HCT116 (cell line): ENCODE results near the gene CCL15. TPM values are rescaled to one million over a fixed set of nuclear protein-coding genes. Genes with fewer than 3 reads are reported as not detected.

Source experiments
- ATAC-seq: fragments of 200-7000 bp; cut with Tn5 transposase; 2 replicates; pipeline ENCODE4 v1.9.1; 2020; ENCODE audit warnings: mild to moderate bottlenecking, moderate library complexity
- BruUV-seq: library from RNA; stranded (reverse); fragments of 400-500 nt; replicated peaks from 2 replicates; lab custom pipeline; 2021; lab: Mats Ljungman, UMichigan
- CTCF ChIA-PET: fragments of 300-600 bp; sonication (Branson Sonifier 250); formaldehyde crosslinking; loops from one replicate; lab custom pipeline; 2021; ENCODE audit warnings: antibody characterized with exemption; lab: Charles Lee
- POLR2A ChIA-PET: fragments of 300-600, 350-600 bp; sonication (Branson Sonifier 250); formaldehyde crosslinking; loops from one replicate; lab custom pipeline; 2021; ENCODE audit warnings: antibody characterized with exemption; lab: Charles Lee
- RAD21 ChIA-PET, 2 experiments: fragments of 300-600 bp; sonication (Branson Sonifier 250); formaldehyde crosslinking; loops; one replicate each; lab custom pipeline; 2023; ENCODE audit warnings: low total read pairs in 2 of 2; ENCODE audit not compliant: uncharacterized antibody in 2 of 2, unreplicated experiment in 2 of 2, low non-redundant PET in 1 of 2; lab: Charles Lee
- DNase-seq: peaks from one replicate; pipeline ENCODE4 v3.0.0-alpha.2; 2010; ENCODE audit warnings: low read depth, low spot score
- H2AFZ ChIP-seq: fragments of 200-600 bp; shearing (Covaris generic), sonication (generic); 2 replicates; pipeline ENCODE4 v1.6.1; 2017; ENCODE audit warnings: low read depth, mixed run types, mixed read lengths, antibody characterized with exemption, low read length; ENCODE audit not compliant: poor library complexity, severe bottlenecking
- H3K27ac ChIP-seq: 2 replicates; pipeline ENCODE4 v1.5.1; 2012; ENCODE audit warnings: low read depth, low read length
- H3K27me3 ChIP-seq: fragments of 200-600 bp; sonication (generic); 2 replicates; pipeline ENCODE4 v1.6.1; 2016; ENCODE audit warnings: mixed run types, low read length, mixed read lengths; ENCODE audit not compliant: insufficient read depth
- H3K36me3 ChIP-seq, 2 experiments: fragments of 200-500 bp in 1 of 2; fragments of 200-600 bp in 1 of 2; sonication (Bioruptor generic) in 1 of 2; sonication (generic) in 1 of 2; 2 replicates each; pipeline versions ENCODE4 v1.5.1 to v1.6.1; 2014 to 2016; ENCODE audit warnings: low read length in 2 of 2, inconsistent platforms in 1 of 2, mixed read lengths in 1 of 2, mixed run types in 1 of 2; ENCODE audit not compliant: insufficient read depth in 2 of 2, control insufficient read depth in 1 of 2
- H3K4me1 ChIP-seq, 2 experiments: fragments of 200-600 bp in 1 of 2; sonication (generic) in 1 of 2; 2 replicates each; pipeline versions ENCODE4 v1.5.1 to v1.6.1; 2012 to 2017; ENCODE audit warnings: low read length in 2 of 2, inconsistent platforms in 1 of 2, mild to moderate bottlenecking in 1 of 2, mixed read lengths in 1 of 2, mixed run types in 1 of 2, moderate library complexity in 1 of 2; ENCODE audit not compliant: insufficient read depth in 2 of 2, control insufficient read depth in 1 of 2
- H3K4me2 ChIP-seq: fragments of 200-600 bp; sonication (generic); 2 replicates; pipeline ENCODE4 v1.6.1; 2017; ENCODE audit warnings: mixed run types, low read length, mixed read lengths
- H3K4me3 ChIP-seq, 2 experiments: fragments of 200-600 bp in 1 of 2; sonication (generic) in 1 of 2; replicated peaks in 1 of 2; 2 replicates each; pipeline ENCODE4 v1.5.1; 2011 to 2016; ENCODE audit warnings: low read length in 2 of 2, control low read depth in 1 of 2, low read depth in 1 of 2, mild to moderate bottlenecking in 1 of 2, mixed read lengths in 1 of 2, mixed run types in 1 of 2
- H3K79me2 ChIP-seq: fragments of 200-600 bp; sonication (generic); 2 replicates; pipeline ENCODE4 v1.6.1; 2017; ENCODE audit warnings: mild to moderate bottlenecking, mixed run types, low read length, moderate library complexity, mixed read lengths; ENCODE audit not compliant: insufficient read depth
- H3K9ac ChIP-seq: fragments of 200-600 bp; sonication (generic); 2 replicates; pipeline ENCODE4 v1.6.1; 2016; ENCODE audit warnings: low read length, mixed read lengths
- H3K9me2 ChIP-seq: fragments of 200-600 bp; sonication (generic), shearing (Covaris generic); 2 replicates; pipeline ENCODE4 v1.6.1; 2017; ENCODE audit warnings: mixed run types, mild to moderate bottlenecking, moderate library complexity; ENCODE audit not compliant: insufficient read depth
- H3K9me3 ChIP-seq, 2 experiments: fragments of 200-500 bp in 1 of 2; fragments of 200-600 bp in 1 of 2; sonication (Bioruptor generic) in 1 of 2; sonication (generic) in 1 of 2; 2 replicates each; pipeline ENCODE4 v1.6.1; 2014 to 2017; ENCODE audit warnings: low read length in 2 of 2, mixed read lengths in 2 of 2, inconsistent platforms in 1 of 2, low read depth in 1 of 2, mild to moderate bottlenecking in 1 of 2, mixed run types in 1 of 2, moderate library complexity in 1 of 2; ENCODE audit not compliant: control insufficient read depth in 1 of 2, insufficient read depth in 1 of 2
- H4K20me1 ChIP-seq: fragments of 200-600 bp; sonication (generic), shearing (Covaris generic); 2 replicates; pipeline ENCODE4 v1.6.1; 2017; ENCODE audit warnings: mixed run types, mild to moderate bottlenecking, moderate library complexity; ENCODE audit not compliant: insufficient read depth
- EGR1 ChIP-seq: IDR thresholded peaks from 2 replicates; pipeline ENCODE4 v1.6.1; 2012; ENCODE audit warnings: low read depth
- ELF1 ChIP-seq: IDR thresholded peaks from 2 replicates; pipeline ENCODE4 v1.6.1; 2012; ENCODE audit warnings: low read depth, borderline replicate concordance
- EZH2 ChIP-seq: fragments of 200-600 bp; sonication (generic); IDR thresholded peaks from 2 replicates; pipeline ENCODE4 v1.6.1; 2017; ENCODE audit warnings: antibody characterized with exemption, mixed run types
- FOSL1 ChIP-seq: IDR thresholded peaks from 2 replicates; pipeline ENCODE4 v1.6.1; 2012; ENCODE audit warnings: low read depth
- JUND ChIP-seq: IDR thresholded peaks from 2 replicates; pipeline ENCODE4 v1.6.1; 2012
- POLR2A ChIP-seq: IDR thresholded peaks from 2 replicates; pipeline ENCODE4 v1.7.0; 2011; ENCODE audit warnings: borderline replicate concordance; ENCODE audit not compliant: insufficient read depth, insufficient read length; ENCODE audit errors: extremely low read depth
- POLR2AphosphoS5 ChIP-seq: IDR thresholded peaks from 2 replicates; pipeline ENCODE4 v1.6.1; 2011; ENCODE audit warnings: mild to moderate bottlenecking, low read depth, low read length, moderate library complexity
- SIN3A ChIP-seq: IDR thresholded peaks from 2 replicates; pipeline ENCODE4 v1.6.1; 2012; ENCODE audit warnings: low read depth
- SP1 ChIP-seq: IDR thresholded peaks from 2 replicates; pipeline ENCODE4 v1.6.1; 2012; ENCODE audit warnings: low read depth
- SRF ChIP-seq: IDR thresholded peaks from 2 replicates; pipeline ENCODE4 v1.6.1; 2012; ENCODE audit warnings: low read depth
- YY1 ChIP-seq: IDR thresholded peaks from 2 replicates; pipeline ENCODE4 v1.6.1; 2011; ENCODE audit warnings: low read length, low read depth, moderate library complexity, mild to moderate bottlenecking; ENCODE audit not compliant: insufficient replicate concordance; ENCODE audit errors: extremely low read depth
- ZFX ChIP-seq: fragments of 450-650 bp; IDR thresholded peaks from 2 replicates; pipeline ENCODE4 v1.6.1; 2017
- ZNF274 ChIP-seq: fragments of 200-500 bp; sonication (Bioruptor generic); IDR thresholded peaks from 2 replicates; pipeline ENCODE4 v1.6.1; 2014; ENCODE audit warnings: mild to moderate bottlenecking, low read depth, low read length, inconsistent platforms
- intact Hi-C: fragments of 100-400 bp; cut with micrococcal nuclease; formaldehyde crosslinking; loops from 2 replicates; pipeline ENCODE4 v1.10.0; 2022
- total RNA-seq: library from RNA; stranded (reverse); gene quantifications from one replicate; pipeline ENCODE4 v1.2.1, GENCODE V29; 2021; ENCODE audit not compliant: unreplicated experiment
- TF ChIP-seq, protein P1 (sequence below), 3 experiments: fragments of 200-600 bp in 1 of 3; sonication (generic) in 1 of 3; IDR thresholded peaks in 2 of 3; conservative IDR thresholded peaks in 1 of 3; 2 replicates each; pipeline ENCODE4 v1.5.1; 2012 to 2017; ENCODE audit warnings: low read depth in 2 of 3, low read length in 2 of 3, antibody characterized with exemption in 1 of 3, borderline replicate concordance in 1 of 3, control low read depth in 1 of 3, mild to moderate bottlenecking in 1 of 3, mixed read lengths in 1 of 3, mixed run types in 1 of 3, moderate library complexity in 1 of 3; ENCODE audit not compliant: insufficient read depth in 1 of 3
- TF ChIP-seq, protein P2 (sequence below): IDR thresholded peaks from 2 replicates; pipeline ENCODE4 v1.6.1; 2012
- TF ChIP-seq, protein P3 (sequence below): IDR thresholded peaks from 2 replicates; pipeline ENCODE4 v1.6.1; 2012
- TF ChIP-seq, protein P4 (sequence below): IDR thresholded peaks from 2 replicates; pipeline ENCODE4 v1.6.1; 2012; ENCODE audit warnings: low read depth

CCL15 gene
- total RNA-seq, 1 experiment from 2014 or later: not detected

DNA sequence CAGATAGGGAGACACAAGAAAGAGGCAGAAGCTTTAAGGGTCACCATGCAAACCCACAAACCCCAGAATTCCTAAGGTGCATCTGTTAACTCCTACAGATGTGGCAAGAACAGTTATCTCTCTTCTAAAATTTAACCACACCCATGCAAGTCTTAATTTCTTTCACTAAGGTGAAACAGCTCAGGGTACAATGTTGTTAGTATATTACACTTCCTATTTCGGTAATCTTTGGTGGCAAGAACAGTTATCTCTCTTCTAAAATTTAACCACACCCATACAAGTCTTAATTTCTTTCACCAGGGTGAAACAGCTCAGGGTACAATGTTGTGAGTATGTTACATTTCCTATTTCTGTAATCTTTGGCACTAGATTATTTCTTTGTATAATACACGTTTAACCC, 9.8 kb upstream of the CCL15 start:
- Histone ChIP-seq H3K9ac (no peak overlapping the region), H3K9me3 (no peaks in the 10 kb centered on the region), H3K27ac (no peak overlapping the region), H3K4me2 (no peak overlapping the region), H4K20me1 (no peaks in the 10 kb centered on the region), H3K9me2 (no peaks in the 10 kb centered on the region), H3K36me3 (no peaks in the 10 kb centered on the region), H3K79me2 (no peaks in the 10 kb centered on the region), H3K4me1 (no peaks in the 10 kb centered on the region), H3K4me3 (no peak overlapping the region), H2AFZ (no peak overlapping the region), H3K27me3 (0 out of 2 replicates have a peak, but pooled peaks cover 9% of the 10 kb centered on the region)
- ChIA-PET RAD21 (no interaction called here), POLR2A (no interaction called here), CTCF (no interaction called here)
- ATAC-seq (no peak), DNase-seq (no peak)
- BruUV-seq: no TSS peak
- TF ChIP-seq YY1: no peak
- TF ChIP-seq, protein P1, sequence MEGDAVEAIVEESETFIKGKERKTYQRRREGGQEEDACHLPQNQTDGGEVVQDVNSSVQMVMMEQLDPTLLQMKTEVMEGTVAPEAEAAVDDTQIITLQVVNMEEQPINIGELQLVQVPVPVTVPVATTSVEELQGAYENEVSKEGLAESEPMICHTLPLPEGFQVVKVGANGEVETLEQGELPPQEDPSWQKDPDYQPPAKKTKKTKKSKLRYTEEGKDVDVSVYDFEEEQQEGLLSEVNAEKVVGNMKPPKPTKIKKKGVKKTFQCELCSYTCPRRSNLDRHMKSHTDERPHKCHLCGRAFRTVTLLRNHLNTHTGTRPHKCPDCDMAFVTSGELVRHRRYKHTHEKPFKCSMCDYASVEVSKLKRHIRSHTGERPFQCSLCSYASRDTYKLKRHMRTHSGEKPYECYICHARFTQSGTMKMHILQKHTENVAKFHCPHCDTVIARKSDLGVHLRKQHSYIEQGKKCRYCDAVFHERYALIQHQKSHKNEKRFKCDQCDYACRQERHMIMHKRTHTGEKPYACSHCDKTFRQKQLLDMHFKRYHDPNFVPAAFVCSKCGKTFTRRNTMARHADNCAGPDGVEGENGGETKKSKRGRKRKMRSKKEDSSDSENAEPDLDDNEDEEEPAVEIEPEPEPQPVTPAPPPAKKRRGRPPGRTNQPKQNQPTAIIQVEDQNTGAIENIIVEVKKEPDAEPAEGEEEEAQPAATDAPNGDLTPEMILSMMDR (IDR thresholded peaks at IDR 0.05 in 2 of 3, conservative IDR thresholded peaks at IDR 0.05 in 1 of 3; ENCODE audit: borderline replicate concordance in 1 of 3, insufficient read depth in 1 of 3, low read depth in 2 of 3, low read length in 2 of 3): no peak
- TF ChIP-seq POLR2A: no peak
- TF ChIP-seq, protein P2, sequence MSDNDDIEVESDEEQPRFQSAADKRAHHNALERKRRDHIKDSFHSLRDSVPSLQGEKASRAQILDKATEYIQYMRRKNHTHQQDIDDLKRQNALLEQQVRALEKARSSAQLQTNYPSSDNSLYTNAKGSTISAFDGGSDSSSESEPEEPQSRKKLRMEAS: no peak
- TF ChIP-seq SRF: no peak
- TF ChIP-seq, protein P3, sequence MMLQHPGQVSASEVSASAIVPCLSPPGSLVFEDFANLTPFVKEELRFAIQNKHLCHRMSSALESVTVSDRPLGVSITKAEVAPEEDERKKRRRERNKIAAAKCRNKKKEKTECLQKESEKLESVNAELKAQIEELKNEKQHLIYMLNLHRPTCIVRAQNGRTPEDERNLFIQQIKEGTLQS: no peak
- TF ChIP-seq EZH2: no peak
- TF ChIP-seq ZFX: no peak
- TF ChIP-seq JUND: no peak
- TF ChIP-seq, protein P4, sequence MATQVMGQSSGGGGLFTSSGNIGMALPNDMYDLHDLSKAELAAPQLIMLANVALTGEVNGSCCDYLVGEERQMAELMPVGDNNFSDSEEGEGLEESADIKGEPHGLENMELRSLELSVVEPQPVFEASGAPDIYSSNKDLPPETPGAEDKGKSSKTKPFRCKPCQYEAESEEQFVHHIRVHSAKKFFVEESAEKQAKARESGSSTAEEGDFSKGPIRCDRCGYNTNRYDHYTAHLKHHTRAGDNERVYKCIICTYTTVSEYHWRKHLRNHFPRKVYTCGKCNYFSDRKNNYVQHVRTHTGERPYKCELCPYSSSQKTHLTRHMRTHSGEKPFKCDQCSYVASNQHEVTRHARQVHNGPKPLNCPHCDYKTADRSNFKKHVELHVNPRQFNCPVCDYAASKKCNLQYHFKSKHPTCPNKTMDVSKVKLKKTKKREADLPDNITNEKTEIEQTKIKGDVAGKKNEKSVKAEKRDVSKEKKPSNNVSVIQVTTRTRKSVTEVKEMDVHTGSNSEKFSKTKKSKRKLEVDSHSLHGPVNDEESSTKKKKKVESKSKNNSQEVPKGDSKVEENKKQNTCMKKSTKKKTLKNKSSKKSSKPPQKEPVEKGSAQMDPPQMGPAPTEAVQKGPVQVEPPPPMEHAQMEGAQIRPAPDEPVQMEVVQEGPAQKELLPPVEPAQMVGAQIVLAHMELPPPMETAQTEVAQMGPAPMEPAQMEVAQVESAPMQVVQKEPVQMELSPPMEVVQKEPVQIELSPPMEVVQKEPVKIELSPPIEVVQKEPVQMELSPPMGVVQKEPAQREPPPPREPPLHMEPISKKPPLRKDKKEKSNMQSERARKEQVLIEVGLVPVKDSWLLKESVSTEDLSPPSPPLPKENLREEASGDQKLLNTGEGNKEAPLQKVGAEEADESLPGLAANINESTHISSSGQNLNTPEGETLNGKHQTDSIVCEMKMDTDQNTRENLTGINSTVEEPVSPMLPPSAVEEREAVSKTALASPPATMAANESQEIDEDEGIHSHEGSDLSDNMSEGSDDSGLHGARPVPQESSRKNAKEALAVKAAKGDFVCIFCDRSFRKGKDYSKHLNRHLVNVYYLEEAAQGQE: no peak
- no peak for TF ChIP-seq ELF1
- TF ChIP-seq SP1: no peak
- no peak for TF ChIP-seq ZNF274
- no peak for TF ChIP-seq SIN3A
- no peak for TF ChIP-seq POLR2AphosphoS5
- no peak for TF ChIP-seq FOSL1
- no peak for TF ChIP-seq EGR1
- intact Hi-C loops: no loop called here
